Mononuclear cell (primary cell): ENCODE measurements around the gene FAM120AOS. TPM values are rescaled to one million over a fixed set of nuclear protein-coding genes. Genes with fewer than 3 reads are reported as not detected.

Experiments
- H3K27me3 ChIP-seq: 2 replicates; pipeline ENCODE4 v1.6.0; 2011; ENCODE audit warnings: low read length, control low read depth; ENCODE audit not compliant: insufficient read depth
- H3K4me1 ChIP-seq: 2 replicates; pipeline ENCODE4 v1.5.1; 2011; ENCODE audit warnings: mild to moderate bottlenecking, low read length, control low read depth; ENCODE audit not compliant: insufficient read depth
- H3K4me3 ChIP-seq: 2 replicates; pipeline ENCODE4 v1.5.1; 2011; ENCODE audit warnings: mild to moderate bottlenecking, low read length, moderate library complexity
- H3K9me3 ChIP-seq: 2 replicates; pipeline ENCODE4 v1.5.1; 2011; ENCODE audit warnings: low read depth, mild to moderate bottlenecking, control low read depth, low read length
- total RNA-seq: library from RNA; depleted of rRNA; stranded (reverse); fragments of >200 nt; gene quantifications from one replicate; pipeline ENCODE4 v1.2.3, GENCODE V29; 2012

The FAM120AOS gene
- total RNA-seq = 38.6 TPM

- Histone ChIP-seq H3K9me3 (no peaks in the 10 kb centered on the region), H3K4me1 (peaks cover 50% of the 10 kb centered on the region), H3K4me3 (peak within 1 kb of the TSS; percentile 81)
Measured at GRCh38 chr9:93453047-93453914, at the start of gene FAM120AOS. Gene FAM120AOS, minus strand, starts transcription at chr9:93453581. Its CDS starts 872 bp downstream, at chr9:93452709.

GRCh38 chr9:93501406-93501805, 48.0 kb upstream of the FAM120AOS start:
- H3K27me3 ChIP-seq = no peaks in the 10 kb centered on the region
- H3K4me3 ChIP-seq = no peak overlapping the region
- no peaks in the 10 kb centered on the region for H3K9me3 ChIP-seq
- peaks cover 58% of the 10 kb centered on the region for H3K4me1 ChIP-seq

More at GRCh38 chr9:93453047-93453914, at the start of gene FAM120AOS:
- no peaks in the 10 kb centered on the region for H3K27me3 ChIP-seq

- no peak overlapping the region for H3K4me3 ChIP-seq
- no peaks in the 10 kb centered on the region for H3K27me3 ChIP-seq
- H3K9me3 ChIP-seq = no peaks in the 10 kb centered on the region
- peaks cover 53% of the 10 kb centered on the region for H3K4me1 ChIP-seq
Measured at GRCh38 chr9:93500571-93501298, 47.4 kb upstream of the FAM120AOS start.

GRCh38 chr9:93496285-93496684, 42.9 kb upstream of the FAM120AOS start:
- no peaks in the 10 kb centered on the region for H3K27me3 ChIP-seq
- H3K9me3 ChIP-seq = no peaks in the 10 kb centered on the region
- peaks cover 14% of the 10 kb centered on the region for H3K4me1 ChIP-seq

GRCh38 chr9:93493949-93494348, 40.6 kb upstream of the FAM120AOS start:
- Histone ChIP-seq H3K4me1 (peaks cover 10% of the 10 kb centered on the region), H3K27me3 (no peaks in the 10 kb centered on the region), H3K9me3 (no peaks in the 10 kb centered on the region), H3K4me3 (no peak overlapping the region)

More at GRCh38 chr9:93496285-93496684, 42.9 kb upstream of the FAM120AOS start:
- H3K4me3 ChIP-seq = no peak overlapping the region

GRCh38 chr9:93492327-93492726, 38.9 kb upstream of the FAM120AOS start:
- Histone ChIP-seq H3K4me3 (no peak overlapping the region), H3K27me3 (no peaks in the 10 kb centered on the region), H3K9me3 (no peaks in the 10 kb centered on the region), H3K4me1 (peaks cover 10% of the 10 kb centered on the region)

GRCh38 chr9:93491593-93492232, 38.3 kb upstream of the FAM120AOS start:
- Histone ChIP-seq H3K27me3 (no peaks in the 10 kb centered on the region), H3K4me3 (no peak overlapping the region), H3K4me1 (peaks cover 10% of the 10 kb centered on the region), H3K9me3 (no peaks in the 10 kb centered on the region)

DNA sequence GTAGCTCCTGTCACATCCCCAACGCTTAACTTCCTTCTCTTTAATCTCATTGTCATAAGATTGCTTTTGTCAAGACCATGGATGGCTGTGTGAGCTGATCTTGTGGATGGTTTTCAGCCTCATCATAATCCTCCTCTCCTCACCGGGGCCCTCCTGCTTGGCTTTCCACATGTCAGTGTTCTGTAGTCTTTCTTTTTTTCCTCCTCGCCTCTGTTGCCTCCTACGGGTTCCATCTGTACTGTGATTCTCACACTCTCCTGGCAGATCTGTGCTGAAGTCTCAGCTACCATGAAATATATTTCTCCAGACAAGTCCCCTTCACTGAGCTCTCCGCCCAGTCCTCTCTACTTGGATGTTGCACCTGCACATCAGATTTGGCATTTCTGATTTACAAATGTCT, 34.9 kb upstream of the FAM120AOS start:
- Histone ChIP-seq H3K4me1 (peaks cover 10% of the 10 kb centered on the region), H3K4me3 (no peak overlapping the region), H3K27me3 (no peaks in the 10 kb centered on the region), H3K9me3 (no peaks in the 10 kb centered on the region)

GRCh38 chr9:93486268-93486667, 32.9 kb upstream of the FAM120AOS start:
- H3K9me3 ChIP-seq = no peaks in the 10 kb centered on the region
- H3K4me3 ChIP-seq = no peak overlapping the region
- H3K4me1 ChIP-seq = peaks cover 10% of the 10 kb centered on the region
- no peaks in the 10 kb centered on the region for H3K27me3 ChIP-seq

GRCh38 chr9:93483497-93483896, 30.1 kb upstream of the FAM120AOS start:
- H3K9me3 ChIP-seq = no peaks in the 10 kb centered on the region
- H3K4me3 ChIP-seq = no peak overlapping the region
- no peaks in the 10 kb centered on the region for H3K4me1 ChIP-seq
- H3K27me3 ChIP-seq = no peaks in the 10 kb centered on the region

DNA sequence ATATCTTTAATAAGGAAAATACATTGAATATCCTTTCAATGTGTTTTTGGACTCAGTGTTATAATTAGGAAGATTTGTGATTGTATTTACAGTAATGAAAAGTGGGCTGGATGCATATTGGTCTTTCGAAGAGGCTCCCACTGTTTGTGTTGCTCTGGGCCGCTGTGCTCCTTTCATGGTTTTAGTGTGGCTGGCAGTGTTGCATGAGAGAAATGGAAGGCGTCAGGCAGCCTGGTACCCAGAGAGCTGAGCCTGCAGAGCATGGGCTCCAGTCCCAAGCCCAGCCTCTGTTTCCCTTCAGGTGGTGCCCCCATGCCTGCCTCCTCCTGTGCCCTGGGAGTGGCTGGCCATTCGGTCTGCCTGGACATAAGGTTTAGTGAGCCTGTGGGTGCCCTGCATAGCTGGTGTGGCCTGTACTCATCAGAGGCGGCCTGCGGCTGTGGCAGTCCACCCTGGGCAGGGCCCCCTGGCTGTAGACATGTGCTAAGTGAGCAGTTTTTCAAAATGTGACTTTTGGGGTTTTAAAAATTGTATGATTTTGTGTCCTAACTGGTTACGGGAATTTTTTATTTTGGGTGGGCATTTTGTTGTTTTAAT, 27.4 kb upstream of the FAM120AOS start:
- H3K4me1 ChIP-seq = no peaks in the 10 kb centered on the region
- H3K9me3 ChIP-seq = no peaks in the 10 kb centered on the region
- H3K4me3 ChIP-seq = no peak overlapping the region
- no peaks in the 10 kb centered on the region for H3K27me3 ChIP-seq

DNA sequence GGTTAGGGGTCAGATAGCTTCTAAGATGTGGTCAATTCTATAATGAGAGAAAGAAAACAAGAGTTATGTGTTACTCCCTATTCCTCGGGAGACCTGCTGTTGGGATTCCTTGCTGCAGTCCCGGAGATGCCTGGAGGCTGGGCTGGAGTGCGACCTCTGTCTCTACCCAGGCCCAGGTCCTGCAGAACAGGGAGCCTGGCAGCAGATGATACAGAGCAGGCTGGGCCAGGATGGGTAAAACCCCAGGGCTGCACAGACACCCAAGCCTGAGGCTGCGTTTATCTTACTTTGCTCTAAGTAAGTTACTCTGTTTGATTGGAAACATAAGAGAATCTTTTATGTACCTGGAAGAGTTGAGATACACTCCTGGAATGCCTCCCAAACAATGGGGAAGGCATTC, 26.9 kb upstream of the FAM120AOS start:
- H3K27me3 ChIP-seq = no peaks in the 10 kb centered on the region
- H3K9me3 ChIP-seq = no peaks in the 10 kb centered on the region
- H3K4me3 ChIP-seq = no peak overlapping the region
- no peaks in the 10 kb centered on the region for H3K4me1 ChIP-seq

GRCh38 chr9:93479726-93480125, 26.3 kb upstream of the FAM120AOS start:
- Histone ChIP-seq H3K4me1 (no peaks in the 10 kb centered on the region), H3K9me3 (no peaks in the 10 kb centered on the region), H3K27me3 (no peaks in the 10 kb centered on the region), H3K4me3 (no peak overlapping the region)

- Histone ChIP-seq H3K4me1 (no peaks in the 10 kb centered on the region), H3K27me3 (no peaks in the 10 kb centered on the region), H3K4me3 (no peak overlapping the region), H3K9me3 (no peaks in the 10 kb centered on the region)
Measured at GRCh38 chr9:93477397-93477796, 24.0 kb upstream of the FAM120AOS start.

- no peak overlapping the region for H3K4me3 ChIP-seq
- H3K27me3 ChIP-seq = no peaks in the 10 kb centered on the region
- no peaks in the 10 kb centered on the region for H3K4me1 ChIP-seq
- no peaks in the 10 kb centered on the region for H3K9me3 ChIP-seq
Measured at GRCh38 chr9:93476924-93477323, 23.5 kb upstream of the FAM120AOS start.
